Activated CD4-positive, alpha-beta T cell treated with anti-CD3 and anti-CD28 coated beads, Interleukin-2, Interleukin-6, amounts not matched to agents 100 ng/mL and 50 ng/mL, durations not matched to agents 16 hours and 8 hours (primary cell): ENCODE measurements around the gene F8.
A peak's percentile ranks its signal among the peaks of the same experiment; 100 is the strongest.
"Not testable (repeated sequence)": the region's sequence is repeated elsewhere in the genome, so short reads cannot be mapped to it uniquely, and the experiment has no call there.

Experiments used
- DNase-seq: peaks from one replicate; pipeline ENCODE4 v3.0.0-alpha.2; 2020

The F8 gene

GRCh38 chrX:154855256-154855655 is 167.3 kb downstream of the F8 start:
- no peak for DNase-seq

GRCh38 chrX:154850957-154851611 is 171.4 kb downstream of the F8 start:
- DNase-seq, result no peak

- DNase-seq, result peak; percentile 41
Observed at GRCh38 chrX:154840856-154841255, 181.7 kb downstream of the F8 start.

- DNase-seq, result no peak
Observed at GRCh38 chrX:154836163-154836562, 186.4 kb downstream of the F8 start.

- no peak for DNase-seq
Observed at GRCh38 chrX:154834562-154834961, 188.0 kb downstream of the F8 start, which contains the start of gene SMIM9. Gene SMIM9, minus strand, starts transcription at chrX:154834662. Its CDS starts 3,806 bp downstream, at chrX:154830856.

- no peak for DNase-seq
Observed at GRCh38 chrX:154833746-154834274, 188.7 kb downstream of the F8 start.

GRCh38 chrX:154829926-154830442 is 192.5 kb downstream of the F8 start:
- no peak for DNase-seq

- no peak for DNase-seq
Observed at GRCh38 chrX:154829134-154829533, 193.4 kb downstream of the F8 start.

GRCh38 chrX:154828016-154828408 is 194.5 kb downstream of the F8 start:
- DNase-seq, result no peak

GRCh38 chrX:154827194-154828015 is 195.1 kb downstream of the F8 start:
- peak; percentile 28 for DNase-seq

GRCh38 chrX:154825586-154825985 is 196.9 kb downstream of the F8 start:
- not testable (repeated sequence) for DNase-seq

GRCh38 chrX:154824638-154825037 is 197.9 kb downstream of the F8 start:
- DNase-seq, result no peak

- DNase-seq, result no peak
Observed at GRCh38 chrX:154822029-154822428, 200.5 kb downstream of the F8 start.

GRCh38 chrX:154821523-154821922 is 201.0 kb downstream of the F8 start:
- no peak for DNase-seq

GRCh38 chrX:154819771-154820341 is 202.7 kb downstream of the F8 start:
- DNase-seq, result no peak

GRCh38 chrX:154818916-154819770 is 203.4 kb downstream of the F8 start:
- DNase-seq, result no peak

GRCh38 chrX:154817048-154817618 is 205.4 kb downstream of the F8 start:
- DNase-seq, result not testable (repeated sequence)

GRCh38 chrX:154816326-154816898 is 206.1 kb downstream of the F8 start:
- not testable (repeated sequence) for DNase-seq

GRCh38 chrX:154815274-154815818 is 207.2 kb downstream of the F8 start:
- DNase-seq, result no peak

- DNase-seq, result no peak
Observed at GRCh38 chrX:154813801-154814200, 208.7 kb downstream of the F8 start.
